Activated CD4-positive, alpha-beta T cell treated with anti-CD3 and anti-CD28 coated beads for 24 hours (primary cell): Measurements from ENCODE around the gene CDKL2.
"Not testable (repeated sequence)": the region's sequence is repeated elsewhere in the genome, so short reads cannot be mapped to it uniquely, and the experiment has no call there.

Source experiments
- DNase-seq, 2 donors: peaks; one replicate each; pipeline ENCODE4 v3.0.0-alpha.2; 2020; ENCODE audit warnings: low read depth in 2 of 2

CDKL2 gene

GRCh38 chr4:75630174-75630936 lies at the start of gene CDKL2:
Gene CDKL2 (minus strand): TSS chr4:75630528. CDS start chr4:75625988, 4,540 bp downstream.
- peak; percentile 86 to 88 for DNase-seq

GRCh38 chr4:75678965-75679364 lies 48.6 kb upstream of the CDKL2 start:
- no peak for DNase-seq

GRCh38 chr4:75678473-75678872 lies 48.1 kb upstream of the CDKL2 start:
- DNase-seq, result no peak

GRCh38 chr4:75675004-75675531 lies 44.7 kb upstream of the CDKL2 start:
- no peak for DNase-seq

GRCh38 chr4:75673959-75674328 lies 43.6 kb upstream of the CDKL2 start:
- DNase-seq, result no peak

GRCh38 chr4:75673027-75673958 lies 43.0 kb upstream of the CDKL2 start, which contains the start of gene G3BP2:
Gene G3BP2 (minus strand): TSS chr4:75673411. CDS start chr4:75662025, 11,386 bp downstream.
- DNase-seq, result peak; percentile 95

- DNase-seq, result peak; percentile 68 to 69
Measured at GRCh38 chr4:75672461-75673026, 42.2 kb upstream of the CDKL2 start.

- no peak for DNase-seq
Measured at GRCh38 chr4:75671802-75672421, 41.6 kb upstream of the CDKL2 start.

- no peak for DNase-seq
Measured at GRCh38 chr4:75668596-75668995, 38.3 kb upstream of the CDKL2 start.

- not testable (repeated sequence) for DNase-seq
Measured at GRCh38 chr4:75667636-75668035, 37.3 kb upstream of the CDKL2 start.

- DNase-seq, result no peak
Measured at GRCh38 chr4:75666299-75666698, 36.0 kb upstream of the CDKL2 start.

- not testable (repeated sequence) for DNase-seq
Measured at GRCh38 chr4:75664604-75665003, 34.3 kb upstream of the CDKL2 start.

- DNase-seq, result no peak
Measured at GRCh38 chr4:75662626-75663025, 32.3 kb upstream of the CDKL2 start.

- DNase-seq, result no peak
Measured at GRCh38 chr4:75660491-75660890, 30.2 kb upstream of the CDKL2 start.

GRCh38 chr4:75659512-75660031 lies 29.2 kb upstream of the CDKL2 start:
- no peak for DNase-seq

GRCh38 chr4:75658876-75659275 lies 28.5 kb upstream of the CDKL2 start:
- DNase-seq, result no peak

- no peak for DNase-seq
Measured at GRCh38 chr4:75655562-75655961, 25.2 kb upstream of the CDKL2 start.

GRCh38 chr4:75654905-75655304 lies 24.6 kb upstream of the CDKL2 start:
- DNase-seq, result no peak

- no peak for DNase-seq
Measured at GRCh38 chr4:75653845-75654503, 23.6 kb upstream of the CDKL2 start.

GRCh38 chr4:75644095-75644494 lies 13.8 kb upstream of the CDKL2 start:
- no peak for DNase-seq

GRCh38 chr4:75643651-75644050 lies 13.3 kb upstream of the CDKL2 start:
- no peak for DNase-seq
